22Rv1 (cell line): ENCODE results near the gene FHOD3.

ENCODE experiments used
- CTCF ChIP-seq: fragments of 450-650 bp; IDR thresholded peaks from 2 replicates; pipeline ENCODE4 v1.5.1; 2017; ENCODE audit warnings: mild to moderate bottlenecking
- ZFX ChIP-seq: fragments of 450-650 bp; IDR thresholded peaks from 2 replicates; pipeline ENCODE4 v1.6.1; 2017; ENCODE audit warnings: antibody characterized with exemption, borderline replicate concordance

DNA sequence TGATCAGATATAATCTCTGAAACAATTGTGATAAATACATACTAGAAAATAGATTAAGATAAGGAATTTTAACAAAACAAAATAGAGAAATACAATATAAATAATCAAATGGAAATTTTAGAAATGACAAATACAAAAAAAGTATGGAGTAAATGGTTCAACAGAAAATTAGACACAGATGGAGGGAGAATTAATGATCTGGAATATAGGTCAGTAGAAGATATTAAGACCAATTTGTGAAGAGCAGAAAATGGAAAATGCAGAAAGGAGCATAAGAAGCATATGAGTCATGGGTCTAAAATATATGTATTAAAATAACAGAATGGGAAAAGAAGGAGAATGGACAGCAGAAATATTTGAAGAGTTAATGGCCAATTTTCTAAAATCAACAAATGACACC, 44.4 kb downstream of the FHOD3 start:
- TF ChIP-seq CTCF = no peak
- no peak for TF ChIP-seq ZFX
